IPS-11a (cell line): ENCODE data around the gene VDR.
"Not testable (repeated sequence)": the region's sequence is repeated elsewhere in the genome, so short reads cannot be mapped to it uniquely, and the experiment has no call there.

Experiments
- H3K4me3 ChIP-seq: one replicate; pipeline ENCODE4 v1.5.1; 2013; ENCODE audit warnings: low read depth, low read length, control low read depth

The VDR gene

DNA sequence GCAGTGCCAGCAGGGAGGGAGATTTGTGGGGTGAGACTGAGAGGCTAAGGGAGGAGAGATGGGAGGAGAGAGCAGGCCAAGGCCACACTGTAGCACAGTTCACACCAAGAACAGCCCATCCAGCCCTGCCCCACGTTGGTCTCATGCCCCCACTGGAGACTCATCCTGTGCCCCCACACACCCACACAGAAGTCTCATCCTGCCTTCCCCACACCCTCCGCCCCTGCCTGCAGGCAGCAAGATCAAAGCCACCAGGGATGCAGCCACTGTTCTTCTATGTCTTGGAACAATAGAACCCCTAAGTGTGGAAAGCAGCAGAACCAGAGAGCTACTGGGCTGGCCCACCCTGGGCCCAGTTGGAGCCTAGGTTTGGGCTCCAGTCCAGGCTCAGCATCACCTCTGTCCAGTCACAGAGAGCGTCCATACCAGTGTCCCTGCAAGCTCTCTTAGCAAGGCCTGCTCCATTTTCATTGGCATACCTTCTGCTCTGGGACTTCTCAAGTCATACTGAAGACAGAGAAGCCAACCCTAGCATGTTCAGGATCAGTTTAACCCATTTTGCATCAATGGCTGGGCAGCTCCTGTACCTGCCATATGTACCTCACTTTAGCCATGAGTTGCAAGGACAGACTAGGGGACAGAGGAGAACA lies 53.4 kb downstream of the VDR start:
- H3K4me3 ChIP-seq = no peak overlapping the region

DNA sequence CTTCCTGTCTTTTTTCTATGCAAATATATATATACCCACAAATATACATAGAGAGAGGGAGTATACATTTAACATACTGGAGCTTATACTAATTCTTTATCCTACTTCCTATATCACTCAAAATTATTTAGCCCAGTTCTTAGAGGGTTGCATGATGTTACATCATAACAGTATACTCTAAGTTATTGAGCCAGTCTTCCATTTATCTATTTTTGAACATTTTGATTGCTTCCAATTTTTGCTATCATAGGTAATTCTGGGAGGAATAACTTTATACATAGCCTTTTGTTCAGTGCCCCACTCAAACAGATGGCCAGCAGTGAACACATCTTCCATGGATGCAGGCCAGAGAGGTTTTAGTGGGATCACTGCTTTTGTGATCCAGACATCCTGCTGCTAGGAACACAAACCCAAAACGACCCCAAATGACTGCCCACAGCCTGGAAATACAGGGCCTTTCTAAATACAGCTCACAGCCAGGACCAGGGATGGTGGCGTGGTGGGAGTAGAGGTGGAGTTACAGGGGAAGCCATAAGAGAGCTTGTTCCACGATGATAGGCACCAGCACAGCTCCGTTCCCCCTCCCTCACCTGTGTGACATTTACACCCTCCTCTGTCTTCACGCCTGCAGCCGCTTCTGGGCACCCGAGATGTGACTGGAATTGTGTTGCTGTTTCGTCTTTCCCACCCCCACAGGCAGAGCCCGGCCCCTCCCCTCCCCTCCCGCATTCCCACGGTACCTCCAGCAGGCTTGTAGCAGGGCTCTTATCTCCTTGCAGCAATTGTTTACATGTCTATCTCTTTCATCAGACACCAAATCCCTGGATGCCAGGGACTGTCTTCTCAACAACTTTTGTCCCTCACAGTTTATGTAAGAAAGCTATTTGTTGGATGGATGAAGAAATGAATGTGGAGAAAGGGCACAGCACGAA lies 54.4 kb downstream of the VDR start:
- no peak overlapping the region for H3K4me3 ChIP-seq

DNA sequence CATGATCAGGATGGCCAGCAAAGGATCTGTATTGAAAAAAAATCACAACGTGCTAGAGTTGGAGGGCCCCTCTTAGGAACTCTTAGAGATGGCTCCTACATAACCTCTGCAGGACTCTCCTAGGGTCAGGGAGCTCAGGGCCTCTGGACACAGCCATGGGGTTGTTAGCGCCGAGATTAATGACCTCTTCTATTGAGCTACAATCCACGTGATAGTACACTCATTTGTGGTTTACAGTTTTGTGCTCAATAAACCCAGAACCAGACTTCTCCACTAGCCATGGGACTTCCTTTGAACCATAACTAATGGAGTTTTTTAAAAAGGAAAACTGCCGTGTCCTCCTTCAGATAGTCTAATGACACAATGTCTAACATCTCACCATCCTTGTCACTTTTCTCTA lies 55.5 kb downstream of the VDR start:
- H3K4me3 ChIP-seq = no peak overlapping the region

DNA sequence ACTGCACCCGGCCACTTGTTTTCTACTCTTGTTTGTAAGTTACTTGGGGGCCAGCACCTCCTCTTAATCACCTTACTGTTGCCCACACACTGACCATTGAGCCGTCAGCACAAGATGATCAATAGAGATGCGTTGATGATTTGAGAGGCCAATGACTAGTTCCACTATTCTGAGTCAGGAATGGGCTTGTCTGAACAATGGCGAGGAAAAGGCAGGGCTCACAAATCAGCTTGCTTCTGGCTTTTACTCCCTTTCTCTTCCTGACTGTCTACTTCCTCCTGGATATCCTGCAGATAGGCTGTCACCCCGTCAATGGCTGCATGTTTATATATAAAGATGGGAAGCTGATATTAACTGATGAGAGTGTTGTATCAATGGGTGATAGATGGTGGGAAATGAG lies 55.9 kb downstream of the VDR start:
- H3K4me3 ChIP-seq = no peak overlapping the region

DNA sequence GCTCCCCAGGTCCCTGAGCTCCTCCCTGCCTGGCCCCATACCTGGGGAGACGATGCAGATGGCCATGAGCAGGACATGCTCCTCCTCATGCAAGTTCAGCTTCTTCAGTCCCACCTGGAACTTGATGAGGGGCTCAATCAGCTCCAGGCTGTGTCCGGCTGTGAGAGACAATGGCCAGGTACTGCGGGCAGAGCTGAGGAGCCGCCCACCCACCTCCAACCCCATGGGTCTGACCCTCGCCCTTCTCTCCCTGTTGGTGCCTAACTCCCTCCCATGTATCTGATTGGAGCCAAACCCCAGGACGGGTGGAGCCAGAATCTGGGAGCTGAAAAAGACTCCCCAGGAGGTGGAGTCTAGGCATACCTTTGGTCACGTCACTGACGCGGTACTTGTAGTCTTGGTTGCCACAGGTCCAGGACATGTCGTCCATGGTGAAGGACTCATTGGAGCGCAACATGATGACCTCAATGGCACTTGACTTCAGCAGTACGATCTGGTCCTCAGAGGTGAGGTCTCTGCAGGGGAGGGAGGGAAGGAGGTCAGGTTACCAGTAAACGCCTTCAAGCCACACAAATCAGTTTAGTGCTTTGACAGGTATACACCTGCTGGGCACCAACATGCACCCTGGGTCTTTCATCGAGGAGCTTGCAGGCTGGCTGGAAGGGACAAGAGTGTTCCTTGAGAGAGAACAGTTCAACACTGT lies 58.3 kb downstream of the VDR start:
- H3K4me3 ChIP-seq = no peak overlapping the region

DNA sequence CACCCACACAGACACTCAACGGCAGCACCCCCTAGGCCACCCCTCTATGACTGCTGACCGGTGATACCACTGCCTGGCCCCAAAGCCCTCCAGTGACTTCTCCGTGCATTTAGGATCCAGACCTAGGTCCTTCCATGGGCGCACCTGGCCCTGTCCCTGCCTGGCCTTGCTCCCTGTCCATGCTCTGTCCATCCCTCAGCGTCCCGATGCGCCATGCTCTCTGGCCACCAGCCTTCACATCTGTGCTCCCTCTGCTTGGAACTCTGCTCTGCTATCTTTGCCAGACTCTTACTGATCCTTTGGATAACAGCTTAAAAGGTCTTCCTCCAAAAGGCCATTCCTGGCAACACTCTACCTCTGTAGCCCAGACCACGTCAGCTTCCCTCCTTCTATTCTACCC lies 59.7 kb downstream of the VDR start:
- no peak overlapping the region for H3K4me3 ChIP-seq

DNA sequence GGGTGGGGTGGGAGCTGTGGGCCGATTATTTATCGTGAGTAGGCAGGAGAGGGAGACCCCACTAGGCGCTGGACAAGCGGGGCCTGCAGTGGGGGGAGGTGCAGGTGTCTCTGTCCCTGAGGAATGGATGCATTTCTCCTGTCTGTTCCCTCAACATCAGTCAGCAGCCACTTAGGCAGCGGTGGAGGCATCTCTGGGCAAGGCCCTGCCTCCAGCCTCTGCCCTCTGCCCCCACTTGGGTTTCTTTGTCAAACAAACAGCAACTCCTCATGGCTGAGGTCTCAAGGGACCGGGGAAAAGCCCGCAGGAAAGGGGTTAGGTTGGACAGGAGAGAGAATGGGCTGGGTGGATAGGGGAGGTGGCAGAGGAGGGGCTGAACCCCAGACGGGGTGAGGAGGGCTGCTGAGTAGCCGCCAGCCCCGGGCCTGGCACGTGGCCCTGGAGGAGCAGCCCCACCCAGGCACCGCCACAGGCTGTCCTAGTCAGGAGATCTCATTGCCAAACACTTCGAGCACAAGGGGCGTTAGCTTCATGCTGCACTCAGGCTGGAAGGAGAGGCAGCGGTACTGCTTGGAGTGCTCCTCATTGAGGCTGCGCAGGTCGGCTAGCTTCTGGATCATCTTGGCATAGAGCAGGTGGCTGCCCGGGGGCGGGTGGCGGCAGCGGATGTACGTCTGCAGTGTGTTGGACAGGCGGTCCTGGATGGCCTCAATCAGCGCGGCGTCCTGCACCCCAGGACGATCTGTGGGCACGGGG lies 60.4 kb downstream of the VDR start:
- H3K4me3 ChIP-seq = no peak overlapping the region

DNA sequence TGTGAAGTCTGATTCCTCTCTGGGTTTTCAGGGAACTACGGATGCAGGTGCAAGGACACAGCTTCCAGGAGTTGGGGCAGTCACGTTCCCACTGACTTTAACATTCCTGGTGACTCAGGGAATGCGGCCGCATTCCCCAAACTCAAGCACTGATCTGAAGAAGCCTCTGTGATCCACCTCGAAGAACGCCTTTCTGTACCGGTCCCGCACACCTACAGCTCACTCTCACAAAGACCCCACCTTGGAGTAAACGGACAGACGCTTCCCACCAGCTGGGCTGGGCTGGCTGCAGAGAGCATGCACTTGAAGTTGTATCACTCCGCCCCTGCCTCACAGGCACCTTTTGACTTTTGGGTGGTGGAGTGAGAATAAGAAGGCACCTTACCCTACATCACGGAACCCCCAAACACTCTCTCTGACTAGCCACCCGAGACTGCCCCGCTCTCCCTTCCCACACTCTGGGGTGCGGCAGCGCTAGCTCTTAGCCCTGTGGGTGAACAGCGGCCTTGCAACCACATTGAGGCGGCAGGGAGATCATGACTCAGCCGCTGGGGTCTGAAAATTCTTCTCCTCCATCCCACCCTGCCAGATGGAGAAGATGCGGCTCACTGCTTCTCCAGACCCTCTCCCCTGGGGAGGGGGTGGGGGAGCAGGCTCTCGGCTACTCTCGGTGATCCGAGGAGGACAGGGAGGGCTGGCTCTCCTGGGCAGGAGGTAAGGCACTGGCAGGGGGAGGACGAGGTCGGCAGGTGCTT lies 61.4 kb downstream of the VDR start:
- H3K4me3 ChIP-seq = no peak overlapping the region

DNA sequence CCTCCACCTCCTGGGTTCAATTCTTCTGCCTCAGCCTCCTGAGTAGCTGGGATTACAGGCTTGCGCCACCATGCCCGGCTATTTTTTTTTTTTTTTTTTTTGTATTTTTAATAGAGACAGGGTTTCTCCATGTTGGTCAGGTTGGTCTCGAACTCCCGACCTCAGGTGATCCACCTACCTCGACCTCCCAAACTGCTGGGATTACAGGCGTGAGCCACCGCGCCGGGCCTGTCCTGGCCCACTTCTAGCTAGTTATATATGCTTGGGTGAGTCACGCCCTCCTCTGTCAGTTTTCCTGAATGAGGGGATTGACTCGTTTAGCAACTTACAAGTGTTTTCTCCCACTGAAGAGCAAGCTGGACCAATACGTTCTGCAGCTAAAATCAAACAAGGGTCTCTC lies 62.3 kb downstream of the VDR start:
- not testable (repeated sequence) for H3K4me3 ChIP-seq

DNA sequence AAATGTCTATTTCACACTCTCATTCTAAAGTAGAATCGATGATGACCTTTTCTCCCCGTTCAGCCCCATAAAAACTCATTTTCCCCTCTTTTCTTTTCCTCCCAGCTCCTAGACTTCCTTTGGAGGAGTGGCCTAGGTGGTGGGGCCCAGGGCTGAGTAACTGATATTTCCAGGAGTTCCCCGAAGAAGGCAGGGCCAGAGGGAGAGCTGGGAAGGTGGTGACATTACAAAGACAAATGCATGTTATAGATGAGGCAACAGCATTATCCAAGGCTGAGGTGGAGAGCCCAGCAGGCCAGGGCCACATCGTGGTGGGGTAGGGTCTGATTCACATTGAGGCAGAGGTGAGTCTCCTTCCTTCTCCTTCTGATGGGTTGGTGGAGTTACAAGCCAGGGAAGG lies 62.9 kb downstream of the VDR start:
- H3K4me3 ChIP-seq = no peak overlapping the region

DNA sequence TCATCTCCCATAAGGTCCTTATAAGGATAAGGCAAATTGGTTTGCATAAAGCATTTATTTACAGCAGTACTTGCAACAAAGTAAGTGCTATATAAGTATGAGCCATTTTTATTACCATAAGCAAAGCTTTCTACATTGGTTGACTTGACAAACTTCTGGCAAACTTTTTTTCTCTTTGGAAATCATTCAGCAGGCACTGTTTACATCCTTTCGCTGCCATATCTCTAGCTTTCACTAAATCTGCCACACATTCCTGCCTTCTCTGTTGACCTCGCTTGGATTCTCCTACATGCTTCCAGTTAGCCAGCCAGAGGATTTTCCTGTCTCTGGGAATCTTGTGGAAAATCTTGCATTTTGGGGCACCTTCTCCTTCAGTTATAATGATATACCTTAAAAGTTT lies 63.3 kb downstream of the VDR start:
- H3K4me3 ChIP-seq = no peak overlapping the region

DNA sequence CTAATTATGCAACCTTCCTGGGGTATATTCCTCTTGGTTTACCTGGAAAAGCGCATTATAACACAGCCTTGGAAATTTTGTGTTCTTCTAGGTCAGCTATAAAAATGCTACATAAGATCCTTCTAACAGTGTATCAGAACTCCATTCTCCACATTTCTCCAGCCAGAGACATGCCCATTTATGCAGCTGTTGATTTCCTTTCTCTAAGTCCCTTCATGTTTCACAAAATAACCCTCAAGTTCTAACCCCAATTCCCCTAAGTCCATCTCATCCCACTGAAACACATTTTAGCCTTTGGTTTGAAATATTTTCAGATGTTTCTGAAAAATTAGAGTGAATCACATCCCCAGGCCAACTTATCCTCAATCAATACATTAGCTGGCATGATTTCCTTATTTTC lies 64.2 kb downstream of the VDR start:
- H3K4me3 ChIP-seq = no peak overlapping the region

DNA sequence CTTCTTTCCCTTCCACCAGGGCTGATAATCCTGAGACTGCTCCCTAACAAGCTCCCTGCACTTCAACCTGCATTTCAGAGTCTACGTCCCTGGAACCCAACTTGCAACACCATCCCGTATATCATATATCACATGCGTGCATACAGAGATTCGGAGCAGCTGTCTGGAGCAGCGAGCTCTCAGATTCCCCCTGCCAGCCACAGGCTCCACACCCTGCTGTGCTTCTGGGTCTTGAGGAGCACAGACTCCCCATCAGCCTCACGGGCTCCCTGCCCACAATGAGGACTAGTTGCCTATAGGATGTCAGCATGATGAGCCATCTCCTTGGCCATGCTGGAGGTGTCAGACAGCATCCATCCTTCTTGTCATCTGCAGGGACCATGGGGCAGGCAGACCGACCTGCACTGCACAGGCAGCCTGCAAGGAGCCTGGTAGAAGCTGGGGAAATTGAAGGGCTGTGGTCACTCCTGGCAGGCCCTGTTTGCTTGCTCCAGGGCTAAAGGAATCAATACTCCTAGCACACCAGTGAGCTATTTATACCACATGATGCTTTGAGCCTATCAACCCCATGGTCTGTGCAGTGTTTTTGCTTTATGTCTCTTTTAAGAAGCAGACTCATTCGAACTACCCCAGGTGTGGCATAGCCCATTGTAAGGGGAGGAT lies 65.4 kb downstream of the VDR start:
- no peak overlapping the region for H3K4me3 ChIP-seq

DNA sequence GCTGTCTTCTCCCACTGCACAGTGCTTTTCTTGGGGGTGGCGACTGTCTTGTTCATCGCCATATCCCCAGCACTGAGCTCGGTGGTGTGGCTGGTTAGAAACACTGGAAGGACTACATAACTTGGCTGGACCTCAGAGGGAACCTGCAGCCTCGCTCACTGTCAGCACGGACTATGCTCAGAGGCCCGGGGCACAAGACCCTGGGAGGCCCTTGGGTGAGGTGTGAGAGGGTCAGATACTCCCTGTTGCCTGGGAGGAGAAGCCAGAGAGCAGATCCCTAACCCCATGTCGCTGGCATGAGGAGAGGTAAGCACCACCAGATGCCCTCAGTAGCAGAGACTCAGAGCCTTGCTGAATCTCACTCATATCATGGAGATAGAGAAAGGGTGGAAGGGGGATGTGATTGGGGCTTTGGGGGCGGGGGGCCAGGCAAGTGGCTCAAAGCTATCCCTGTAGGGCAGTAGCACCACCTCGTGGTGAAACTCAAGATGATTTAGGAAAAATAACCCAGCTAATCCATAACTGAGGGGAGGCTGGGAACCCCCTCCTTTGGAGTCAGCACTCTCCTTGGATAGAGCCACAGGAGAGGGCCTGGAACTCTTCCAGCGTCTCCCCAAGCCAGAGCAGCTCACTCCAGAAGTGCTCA lies 66.4 kb downstream of the VDR start:
- no peak overlapping the region for H3K4me3 ChIP-seq

DNA sequence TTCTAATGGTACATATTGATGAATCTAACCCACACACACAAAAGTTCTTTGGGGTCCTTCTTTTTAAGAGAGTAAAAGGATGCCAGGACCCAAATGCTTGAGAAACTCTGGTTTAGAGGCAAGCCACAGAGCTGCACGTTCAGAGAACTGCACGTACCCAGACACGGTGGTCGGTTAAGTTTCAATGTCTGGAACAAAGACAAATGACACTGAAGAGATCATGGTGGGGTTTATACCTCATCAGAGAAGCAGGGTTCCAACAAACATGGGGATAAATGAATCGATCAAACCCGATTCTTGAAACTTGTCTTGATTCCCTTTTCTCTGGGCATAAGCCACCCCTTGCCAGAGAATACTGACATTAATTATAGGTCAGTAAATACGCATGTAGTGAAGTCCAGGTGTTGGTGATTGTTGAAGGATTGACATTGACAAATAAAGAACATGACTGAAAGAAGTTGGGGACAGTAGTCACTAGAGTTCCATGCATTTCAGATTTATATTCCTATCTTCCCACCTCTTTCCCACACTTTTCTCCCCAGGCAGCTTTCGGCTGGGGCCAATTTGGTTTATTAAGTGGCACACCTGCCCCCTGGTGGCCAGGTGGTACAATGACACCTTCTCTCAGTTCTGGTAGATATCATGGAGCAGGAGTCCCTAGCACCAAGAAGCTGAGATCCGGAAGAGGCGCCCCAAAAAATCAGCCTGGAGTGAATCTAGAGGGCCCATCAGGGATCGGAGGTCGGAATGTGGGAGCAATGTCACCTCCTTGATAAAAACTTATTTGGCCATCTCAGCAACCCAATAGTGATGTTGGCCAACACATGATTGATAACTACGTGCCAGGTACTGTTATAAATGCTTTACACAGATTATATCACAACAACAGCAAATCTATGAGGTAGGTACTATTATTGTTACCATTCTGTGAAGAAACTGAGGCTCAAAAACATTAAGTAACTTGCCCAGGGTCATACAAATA lies 67.3 kb downstream of the VDR start:
- no peak overlapping the region for H3K4me3 ChIP-seq

DNA sequence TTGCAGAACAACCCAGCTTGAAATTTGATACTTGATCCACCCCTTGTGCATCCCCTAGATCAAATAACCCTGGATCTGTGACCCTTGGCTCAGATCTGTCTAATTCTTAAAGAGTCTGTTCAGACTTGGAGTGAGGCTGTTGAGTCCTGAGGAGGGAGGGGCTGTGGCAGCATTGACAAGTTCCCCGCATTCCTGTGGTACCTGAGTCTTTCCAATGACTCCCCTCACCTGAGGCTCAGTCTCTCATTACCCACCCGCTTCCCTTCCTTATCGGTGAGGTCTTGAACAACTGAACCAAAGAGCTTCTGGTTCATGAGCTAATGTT lies 69.0 kb downstream of the VDR start:
- no peak overlapping the region for H3K4me3 ChIP-seq

DNA sequence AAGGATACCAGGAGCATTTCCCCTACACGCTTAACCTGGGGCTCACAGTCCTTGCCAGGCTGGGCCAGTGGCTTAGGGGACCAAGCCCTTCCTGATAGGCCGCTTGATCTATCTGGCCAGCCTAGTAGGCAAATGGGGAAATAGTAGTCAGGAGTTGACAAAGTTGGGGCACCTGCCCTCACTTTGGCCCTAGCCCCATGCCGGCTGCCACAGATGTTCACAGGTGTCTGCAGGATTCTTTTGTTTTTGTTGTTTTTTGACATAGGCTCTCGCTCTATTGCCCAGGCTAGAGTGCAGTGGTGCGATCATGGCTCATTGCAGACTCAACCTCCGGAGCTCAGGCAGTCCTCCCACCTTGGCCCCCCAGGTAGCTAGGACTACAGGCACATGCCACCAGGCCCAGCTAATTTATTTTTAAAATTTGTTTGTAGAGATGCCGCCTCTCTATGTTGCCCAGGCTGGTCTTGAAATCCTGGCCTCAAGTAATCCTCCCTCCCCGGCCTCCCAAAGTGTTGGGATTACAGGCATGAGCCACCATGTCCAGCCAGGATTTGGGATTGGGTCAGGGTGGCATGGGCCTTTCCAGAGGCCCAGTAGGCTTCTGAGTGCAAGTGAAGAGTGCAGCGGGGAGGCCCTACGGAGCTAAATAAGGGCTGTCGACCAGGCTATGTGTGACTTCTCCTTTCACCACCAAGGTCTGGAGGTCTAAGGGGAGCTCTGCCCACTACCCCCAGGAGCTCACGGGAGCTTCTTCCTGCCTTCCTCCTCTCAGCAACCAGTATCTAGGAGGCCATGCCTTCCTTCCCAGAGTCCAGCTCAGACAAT lies 69.6 kb downstream of the VDR start:
- no peak overlapping the region for H3K4me3 ChIP-seq
